GM19452 (cell line): ENCODE results near the gene CRYZL1.

Experiments used
- ATAC-seq: cut with Tn5 transposase; IDR thresholded peaks from one replicate; pipeline ENCODE4 v1.9.1; 2021; ENCODE audit not compliant: unreplicated experiment

Gene CRYZL1

DNA sequence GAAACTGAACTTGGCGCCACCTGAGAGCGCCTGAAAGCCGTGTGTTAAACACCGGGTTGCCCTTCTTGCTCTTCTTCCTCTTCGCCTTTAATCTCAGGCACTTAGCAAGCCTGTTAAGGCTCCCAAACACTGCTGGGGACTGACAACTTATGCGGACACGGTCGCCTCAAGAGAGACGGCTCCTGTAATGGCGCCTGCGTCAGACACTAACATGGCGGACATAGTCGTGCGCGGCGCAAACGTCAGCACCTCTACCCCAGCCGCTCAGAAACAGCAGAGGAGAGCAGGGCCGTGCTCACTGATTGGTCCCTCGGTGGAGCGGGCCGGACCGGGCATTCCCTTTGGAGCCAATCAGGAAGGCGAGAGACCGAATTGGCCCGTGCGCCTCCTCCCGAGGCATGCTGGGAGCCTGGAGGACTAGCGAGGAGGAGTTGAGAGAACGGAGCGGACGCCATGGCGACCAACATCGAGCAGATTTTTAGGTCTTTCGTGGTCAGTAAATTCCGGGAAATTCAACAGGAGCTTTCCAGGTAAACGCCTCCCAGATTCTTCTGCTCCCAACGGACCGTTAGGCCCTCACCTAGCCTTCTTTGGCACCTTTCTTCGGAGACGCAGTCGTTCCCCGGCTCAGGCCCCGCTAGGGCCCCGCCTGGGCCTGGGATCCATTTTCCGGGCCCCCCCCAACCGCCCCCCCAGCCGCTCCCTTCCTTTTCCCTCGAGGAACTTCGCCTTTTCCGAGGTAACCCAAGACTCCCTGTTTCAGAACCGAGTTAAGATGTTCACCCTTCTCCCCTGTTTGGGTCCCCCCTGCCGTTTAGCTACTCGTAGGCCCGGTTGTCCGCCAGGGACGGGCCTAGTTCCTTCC, 98.7 kb downstream of the CRYZL1 start, which contains the start of gene SON:
Gene SON (plus strand): TSS at position 399 of the 865 bp plus-strand sequence. CDS start 55 bp downstream, at position 454.
- ATAC-seq = peak; percentile 94

DNA sequence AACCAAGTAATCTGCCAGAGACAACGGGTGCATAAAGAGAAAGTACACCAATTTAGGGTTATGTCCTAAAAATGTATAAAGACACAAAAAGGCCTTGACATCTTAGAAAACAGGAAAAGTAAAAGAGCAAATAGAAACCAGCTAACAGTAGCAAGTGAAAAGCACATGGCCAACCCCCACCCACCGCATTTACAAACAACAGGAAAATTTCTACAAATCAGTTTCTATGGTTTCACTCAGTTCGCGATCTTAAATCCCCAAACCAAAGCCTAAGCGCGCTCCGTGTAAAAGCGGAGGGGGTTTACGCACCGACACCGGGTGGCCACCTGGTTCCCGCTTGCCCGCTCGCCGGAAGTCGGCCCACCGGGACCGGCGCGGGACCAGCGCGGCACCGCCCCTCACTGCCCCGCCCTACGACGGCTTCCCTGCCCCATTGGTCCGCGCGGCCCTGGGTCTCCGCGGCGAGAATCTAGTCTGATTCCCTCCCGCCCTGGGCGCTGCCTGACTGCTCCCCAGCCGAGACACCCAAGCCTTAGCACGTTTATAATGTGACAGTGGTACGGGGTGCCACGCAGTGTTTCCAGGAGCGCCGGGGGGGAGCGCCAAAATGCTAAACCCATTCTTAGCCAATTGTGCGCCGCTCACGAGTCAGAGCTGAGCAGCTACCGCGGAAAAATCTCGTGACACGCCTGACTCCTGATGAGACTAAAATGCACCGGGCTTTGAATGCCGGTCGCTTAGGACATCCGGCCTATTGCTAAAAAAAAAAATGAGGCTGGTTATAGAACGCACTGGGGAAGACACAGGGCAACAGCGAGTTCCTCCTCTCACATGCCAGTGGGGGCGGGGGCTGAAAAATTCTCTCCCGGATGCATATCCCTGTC, 99.5 kb downstream of the CRYZL1 start, which contains the start of gene GART:
Gene GART (minus strand): TSS at position 362 of the 884 bp plus-strand sequence. CDS start 2,802 bp downstream, outside the sequence.
- peak; percentile 55 for ATAC-seq

DNA sequence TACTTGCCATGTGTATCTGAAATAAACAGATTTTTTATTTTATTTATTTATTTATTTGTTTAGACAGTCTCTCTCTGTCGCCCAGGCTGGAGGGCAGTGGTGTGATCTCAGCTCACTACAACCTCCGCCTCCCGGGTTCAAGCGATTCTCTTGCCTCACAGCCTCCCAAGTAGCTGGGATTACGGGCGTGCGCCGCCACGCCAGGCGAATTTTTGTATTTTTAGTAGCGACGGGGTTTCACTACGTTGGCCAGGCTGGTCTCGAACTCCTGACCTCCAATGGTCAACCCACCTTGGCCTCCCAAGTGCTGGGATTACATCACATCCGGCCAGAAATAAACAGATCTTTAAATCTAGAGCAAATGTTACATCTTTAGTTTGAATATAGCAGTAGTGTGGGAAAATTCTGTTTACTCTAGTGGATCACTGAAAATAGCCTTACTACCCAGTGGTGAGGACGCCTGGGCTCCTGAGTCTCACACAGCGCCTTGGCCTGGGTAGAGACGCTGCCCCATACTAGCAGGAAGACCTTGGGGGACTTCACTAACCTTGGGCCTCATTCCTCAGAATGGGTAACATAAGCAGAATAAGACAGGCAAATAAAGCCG, 100.3 kb downstream of the CRYZL1 start:
- no peak for ATAC-seq

DNA sequence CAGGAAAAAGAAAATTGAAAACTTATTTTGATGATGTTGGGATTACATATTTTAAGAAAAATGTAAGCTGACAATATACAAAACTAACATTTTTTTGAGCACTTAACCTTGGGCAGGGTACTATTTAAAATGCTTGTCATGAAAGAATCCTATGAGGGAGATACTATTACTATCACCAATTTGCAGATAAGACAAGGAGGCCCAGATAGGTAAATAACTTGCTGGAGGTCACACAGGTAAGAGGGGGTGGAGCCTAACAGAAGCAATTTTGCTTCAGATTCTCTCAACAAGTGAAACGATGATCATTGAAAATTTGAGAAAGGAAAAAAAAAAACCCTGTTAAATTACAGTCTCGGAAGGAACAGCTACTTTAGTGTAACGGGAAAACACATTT, 100.8 kb downstream of the CRYZL1 start:
- ATAC-seq = no peak

DNA sequence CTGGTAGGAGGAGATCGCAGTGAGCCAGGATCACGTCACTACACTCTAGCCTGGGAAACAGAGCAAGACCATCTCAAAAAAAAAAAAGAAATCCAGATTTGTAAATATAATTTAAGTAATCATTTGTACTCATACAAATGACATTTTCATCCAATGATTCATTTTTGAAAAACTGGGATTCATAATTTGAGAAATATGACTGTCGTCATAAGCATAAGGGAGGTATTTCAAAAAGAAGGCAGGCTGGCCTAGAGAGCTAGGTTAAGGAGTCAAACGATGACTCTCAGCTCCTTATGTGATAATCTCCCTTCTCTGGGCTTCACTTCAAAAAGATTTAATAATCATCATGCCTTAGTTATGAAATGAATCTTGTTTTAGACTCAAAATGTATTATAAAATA, 101.9 kb downstream of the CRYZL1 start:
- no peak for ATAC-seq
